Measurements from ENCODE around the gene RAB15. TPM values are rescaled to one million over a fixed set of nuclear protein-coding genes. Genes with fewer than 3 reads are reported as not detected.

Gene RAB15
- total RNA-seq, 6 experiments from 2014 or later = 6.5 to 13.8 (median 9.0) TPM

- Histone ChIP-seq H3K9me3 (no peaks in the 10 kb centered on the region), H3K27ac (no peak overlapping the region), H3K36me3 (no peaks in the 10 kb centered on the region), H3K27me3 (no peaks in the 10 kb centered on the region), H3K4me1 (no peaks in the 10 kb centered on the region), H3K4me3 (no peak overlapping the region)
- DNase-seq (no peak), ATAC-seq (no peak)
- TF ChIP-seq POLR2A (IDR thresholded peaks at IDR 0.05) (no peak), CTCF (IDR thresholded peaks at IDR 0.05) (no peak)
- intact Hi-C loops (cut with DNase I) = no loop called here
- 35% methylated on average over 1 of the region's 1 CpG for WGBS (ENCODE audit: insufficient coverage, low coverage, low lambda C conversion rate, missing lambda C conversion rate)
Observed at GRCh38 chr14:64899958-64900357, 72.2 kb downstream of the RAB15 start.

Small RNA genes lying within 50 kb of the gene (small RNA-seq; reads per million reads assigned to genes)
- 0 reads per million in 2 experiments for gene RPPH1-2P

Other genes starting within 250 kb of the RAB15 start
- 1 to 10 TPM in 1 of 6 experiments, under 1 TPM in 5; 0.12 to 2.4 (median 0.72) TPM for gene SPTB, start 92.4 kb downstream of the RAB15 start, total RNA-seq
- 10 to 100 TPM; 28.2 to 55.2 (median 37.1) TPM for gene CHURC1, start 57.9 kb downstream of the RAB15 start, total RNA-seq
- 1,000 to 10,000 TPM in 1 of 6 experiments, 100 to 1,000 TPM in 5; 248 to 1,113 (median 341) TPM for gene GPX2, start 29.6 kb downstream of the RAB15 start, total RNA-seq
- 10 to 100 TPM in 2 of 6 experiments, 1 to 10 TPM in 4; 6.1 to 19.2 (median 9.0) TPM for gene FNTB, start 14.6 kb upstream of the RAB15 start, total RNA-seq
- 10 to 100 TPM; 15.7 to 38.0 (median 31.7) TPM for gene MAX, start 130.2 kb upstream of the RAB15 start, total RNA-seq